GM21515 (cell line): ENCODE measurements around the gene FMNL2.

Source experiments
- ATAC-seq: cut with Tn5 transposase; IDR thresholded peaks from one replicate; pipeline ENCODE4 v1.9.1; 2021; ENCODE audit not compliant: unreplicated experiment

The FMNL2 gene

GRCh38 chr2:152489364-152489763 lies 154.4 kb downstream of the FMNL2 start:
- no peak for ATAC-seq

GRCh38 chr2:152490686-152491455 lies 155.9 kb downstream of the FMNL2 start:
- ATAC-seq = no peak

GRCh38 chr2:152492131-152492530 lies 157.2 kb downstream of the FMNL2 start:
- no peak for ATAC-seq

- no peak for ATAC-seq
These were observed 157.9 kb downstream of the FMNL2 start for GRCh38 chr2:152492911-152493310.

GRCh38 chr2:152493417-152493816 lies 158.4 kb downstream of the FMNL2 start:
- no peak for ATAC-seq

- no peak for ATAC-seq
These were observed 159.1 kb downstream of the FMNL2 start for GRCh38 chr2:152493945-152494528.

- no peak for ATAC-seq
These were observed 161.4 kb downstream of the FMNL2 start for GRCh38 chr2:152496371-152496770.

- peak; percentile 62 for ATAC-seq
These were observed 162.6 kb downstream of the FMNL2 start for GRCh38 chr2:152497481-152498052.

- ATAC-seq = no peak
These were observed 164.4 kb downstream of the FMNL2 start for GRCh38 chr2:152499331-152499816.

GRCh38 chr2:152499896-152500735 lies 165.1 kb downstream of the FMNL2 start:
- no peak for ATAC-seq

GRCh38 chr2:152500772-152501171 lies 165.8 kb downstream of the FMNL2 start:
- no peak for ATAC-seq

GRCh38 chr2:152501666-152502065 lies 166.7 kb downstream of the FMNL2 start:
- no peak for ATAC-seq

GRCh38 chr2:152504618-152505017 lies 169.6 kb downstream of the FMNL2 start:
- no peak for ATAC-seq

GRCh38 chr2:152505495-152505906 lies 170.5 kb downstream of the FMNL2 start:
- ATAC-seq = no peak

GRCh38 chr2:152506843-152507242 lies 171.9 kb downstream of the FMNL2 start:
- ATAC-seq = peak; percentile 56

GRCh38 chr2:152507907-152508306 lies 172.9 kb downstream of the FMNL2 start:
- no peak for ATAC-seq

GRCh38 chr2:152508446-152508845 lies 173.5 kb downstream of the FMNL2 start:
- ATAC-seq = no peak

GRCh38 chr2:152509772-152510491 lies 175.0 kb downstream of the FMNL2 start:
- no peak for ATAC-seq

- ATAC-seq = no peak
These were observed 175.6 kb downstream of the FMNL2 start for GRCh38 chr2:152510621-152511020.

- no peak for ATAC-seq
These were observed 177.0 kb downstream of the FMNL2 start for GRCh38 chr2:152511981-152512380.

GRCh38 chr2:152513029-152513428 lies 178.1 kb downstream of the FMNL2 start:
- ATAC-seq = no peak
